Neural progenitor cell (in vitro differentiated cells): Measurements from ENCODE around the gene TNIK.

Source experiments
- CTCF ChIP-seq: fragments of 200-600 bp; sonication (generic); IDR thresholded peaks from 2 replicates; pipeline ENCODE4 v1.5.1; 2017; ENCODE audit warnings: antibody characterized with exemption, mild to moderate bottlenecking
- EZH2phosphoT487 ChIP-seq: fragments of 200-600 bp; sonication (generic); IDR thresholded peaks from 2 replicates; pipeline ENCODE4 v1.6.1; 2017; ENCODE audit warnings: antibody characterized with exemption

DNA sequence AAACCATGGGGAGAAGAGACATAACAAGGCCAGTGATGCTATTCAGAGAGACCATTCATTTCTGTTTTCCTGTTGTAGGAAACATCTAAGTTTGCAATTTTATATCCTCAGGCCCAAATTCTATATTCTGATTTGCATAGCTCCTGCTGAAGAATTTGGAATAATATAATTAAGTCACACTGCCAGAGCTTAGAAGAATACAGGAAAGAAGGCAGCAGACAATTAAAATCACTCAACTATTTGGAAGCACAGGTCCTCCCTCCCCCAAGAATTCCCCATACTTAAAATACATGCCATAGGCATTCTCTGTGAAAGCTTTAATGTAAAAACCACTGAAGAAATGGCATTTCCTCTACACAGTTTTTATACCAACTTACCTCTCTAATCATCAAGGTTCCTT is 366.7 kb downstream of the TNIK start:
- TF ChIP-seq CTCF (no peak), EZH2phosphoT487 (no peak)
